OCI-LY7 (cell line): Measurements from ENCODE around the gene UROS.

ENCODE experiments used
- EZH2phosphoT487 ChIP-seq: fragments of 200-600 bp; sonication (generic); IDR thresholded peaks from 2 replicates; pipeline ENCODE4 v1.6.1; 2018; ENCODE audit warnings: low read depth, borderline replicate concordance, mild to moderate bottlenecking, mixed run types, antibody characterized with exemption, low read length, moderate library complexity, mixed read lengths
- TF ChIP-seq, protein P1 (sequence below): fragments of 200-600 bp; sonication (generic); conservative IDR thresholded peaks from 2 replicates; pipeline ENCODE4 v1.5.1; 2014; ENCODE audit warnings: mild to moderate bottlenecking, antibody characterized with exemption, low read length, moderate library complexity, mixed read lengths

DNA sequence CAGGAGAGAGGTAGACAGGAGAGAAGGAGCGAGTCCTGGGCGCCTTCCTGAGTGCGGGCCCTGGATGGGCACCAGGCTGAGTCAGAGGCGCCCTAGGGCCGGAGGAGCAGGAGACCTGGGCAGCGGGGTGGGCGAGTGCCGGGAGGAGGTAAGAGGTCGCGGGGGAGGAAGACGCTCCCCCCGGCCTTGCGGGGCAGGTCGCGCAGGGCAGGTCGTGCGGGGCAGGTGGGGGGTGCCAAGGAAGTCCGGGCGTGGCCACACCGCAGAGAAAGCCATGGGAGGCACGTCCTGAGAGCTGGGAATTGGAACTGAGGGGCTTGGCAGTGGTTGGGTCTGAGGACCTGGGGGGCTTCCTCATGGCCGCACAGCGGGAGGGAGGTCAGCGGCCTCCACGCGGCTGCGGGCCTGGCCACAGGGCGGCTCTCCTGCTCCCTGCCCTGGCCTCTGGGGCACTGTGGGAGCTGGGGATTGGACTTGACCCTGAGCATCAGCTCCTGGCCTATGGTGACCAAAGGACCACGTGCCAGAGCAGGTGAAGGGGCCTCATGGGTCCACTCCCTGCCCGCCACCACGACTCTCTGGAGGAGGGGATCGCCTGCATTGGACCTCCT lies 48.4 kb downstream of the UROS start:
- TF ChIP-seq, protein P1, sequence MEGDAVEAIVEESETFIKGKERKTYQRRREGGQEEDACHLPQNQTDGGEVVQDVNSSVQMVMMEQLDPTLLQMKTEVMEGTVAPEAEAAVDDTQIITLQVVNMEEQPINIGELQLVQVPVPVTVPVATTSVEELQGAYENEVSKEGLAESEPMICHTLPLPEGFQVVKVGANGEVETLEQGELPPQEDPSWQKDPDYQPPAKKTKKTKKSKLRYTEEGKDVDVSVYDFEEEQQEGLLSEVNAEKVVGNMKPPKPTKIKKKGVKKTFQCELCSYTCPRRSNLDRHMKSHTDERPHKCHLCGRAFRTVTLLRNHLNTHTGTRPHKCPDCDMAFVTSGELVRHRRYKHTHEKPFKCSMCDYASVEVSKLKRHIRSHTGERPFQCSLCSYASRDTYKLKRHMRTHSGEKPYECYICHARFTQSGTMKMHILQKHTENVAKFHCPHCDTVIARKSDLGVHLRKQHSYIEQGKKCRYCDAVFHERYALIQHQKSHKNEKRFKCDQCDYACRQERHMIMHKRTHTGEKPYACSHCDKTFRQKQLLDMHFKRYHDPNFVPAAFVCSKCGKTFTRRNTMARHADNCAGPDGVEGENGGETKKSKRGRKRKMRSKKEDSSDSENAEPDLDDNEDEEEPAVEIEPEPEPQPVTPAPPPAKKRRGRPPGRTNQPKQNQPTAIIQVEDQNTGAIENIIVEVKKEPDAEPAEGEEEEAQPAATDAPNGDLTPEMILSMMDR = no peak
- no peak for TF ChIP-seq EZH2phosphoT487
